ENCODE results near the gene MRPL10. TPM values are rescaled to one million over a fixed set of nuclear protein-coding genes. Genes with fewer than 3 reads are reported as not detected.
A peak's percentile ranks its signal among the peaks of the same experiment; 100 is the strongest.

Gene MRPL10
- total and polyA plus RNA-seq, 10 donors: 24.4 to 46.1 (median 34.2) TPM

DNA sequence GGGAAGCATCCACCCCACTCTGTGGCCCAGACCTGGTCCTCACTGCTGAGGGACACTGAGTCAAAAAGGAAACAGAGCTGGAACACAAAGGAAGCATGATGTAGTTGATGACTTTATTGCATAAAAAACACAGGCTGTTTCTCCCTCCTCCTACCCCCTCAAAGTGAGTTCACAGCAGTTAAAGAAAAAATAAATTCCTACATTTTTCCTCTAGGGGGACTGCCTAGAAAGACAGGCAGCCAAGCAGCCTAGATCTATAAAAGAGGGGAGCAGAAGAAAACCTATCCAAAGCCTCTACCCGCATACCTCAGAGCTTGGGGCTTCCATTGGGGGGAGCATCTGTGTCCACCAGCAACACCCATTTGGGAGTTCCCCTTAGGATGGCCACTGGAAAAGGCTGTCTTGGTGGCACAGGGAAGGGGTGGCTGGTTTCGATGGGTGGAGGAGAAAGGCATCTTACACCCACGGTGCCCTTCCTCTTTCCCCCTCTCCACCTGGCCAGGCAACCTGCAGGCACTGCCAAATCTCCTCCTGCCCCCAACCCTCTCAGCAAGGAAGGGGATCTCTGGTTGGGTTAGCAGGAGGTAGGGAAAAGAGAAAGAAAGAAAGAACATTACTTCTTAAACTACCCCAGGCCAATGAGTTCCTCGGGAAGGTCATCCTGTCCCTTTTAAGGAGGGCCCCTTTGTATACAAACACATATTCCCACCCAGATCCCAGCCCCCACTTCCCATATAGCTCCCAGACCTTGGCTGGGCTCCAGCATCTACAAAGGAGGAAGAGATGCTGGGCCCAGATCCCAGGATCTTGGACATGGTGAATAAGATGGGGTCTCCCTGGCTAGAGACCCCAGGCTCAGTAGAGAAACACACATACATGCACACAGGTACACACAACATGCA, 13.7 kb upstream of the MRPL10 start:
- DNase-seq: no peak
- intact Hi-C loops (cut with DNase I; ENCODE audit: low total_unique reads): no loop called here
- Histone ChIP-seq H3K36me3 (no peaks in the 10 kb centered on the region), H3K27ac (no peak overlapping the region), H3K27me3 (replicated peaks in 1 of 7) (peaks cover 0 to 64% (median 37%) of the 10 kb centered on the region in 7 donors), H3K4me1 (peaks cover 12 to 55% (median 35%) of the 10 kb centered on the region in 6 donors), H3K9me3 (no peaks in the 10 kb centered on the region), H3K4me3 (no peak overlapping the region)
- 54 to 71% (median 63%) methylated on average over 4 of the region's 4 CpGs for WGBS, 5 donors
- TF ChIP-seq POLR2A (IDR thresholded peaks at IDR 0.05): no peak
- TF ChIP-seq, protein P1, sequence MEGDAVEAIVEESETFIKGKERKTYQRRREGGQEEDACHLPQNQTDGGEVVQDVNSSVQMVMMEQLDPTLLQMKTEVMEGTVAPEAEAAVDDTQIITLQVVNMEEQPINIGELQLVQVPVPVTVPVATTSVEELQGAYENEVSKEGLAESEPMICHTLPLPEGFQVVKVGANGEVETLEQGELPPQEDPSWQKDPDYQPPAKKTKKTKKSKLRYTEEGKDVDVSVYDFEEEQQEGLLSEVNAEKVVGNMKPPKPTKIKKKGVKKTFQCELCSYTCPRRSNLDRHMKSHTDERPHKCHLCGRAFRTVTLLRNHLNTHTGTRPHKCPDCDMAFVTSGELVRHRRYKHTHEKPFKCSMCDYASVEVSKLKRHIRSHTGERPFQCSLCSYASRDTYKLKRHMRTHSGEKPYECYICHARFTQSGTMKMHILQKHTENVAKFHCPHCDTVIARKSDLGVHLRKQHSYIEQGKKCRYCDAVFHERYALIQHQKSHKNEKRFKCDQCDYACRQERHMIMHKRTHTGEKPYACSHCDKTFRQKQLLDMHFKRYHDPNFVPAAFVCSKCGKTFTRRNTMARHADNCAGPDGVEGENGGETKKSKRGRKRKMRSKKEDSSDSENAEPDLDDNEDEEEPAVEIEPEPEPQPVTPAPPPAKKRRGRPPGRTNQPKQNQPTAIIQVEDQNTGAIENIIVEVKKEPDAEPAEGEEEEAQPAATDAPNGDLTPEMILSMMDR (IDR thresholded peaks at IDR 0.05 in 8 of 11, conservative IDR thresholded peaks at IDR 0.05 in 3 of 11): peak in 1 of 11 experiments; percentile 26

DNA sequence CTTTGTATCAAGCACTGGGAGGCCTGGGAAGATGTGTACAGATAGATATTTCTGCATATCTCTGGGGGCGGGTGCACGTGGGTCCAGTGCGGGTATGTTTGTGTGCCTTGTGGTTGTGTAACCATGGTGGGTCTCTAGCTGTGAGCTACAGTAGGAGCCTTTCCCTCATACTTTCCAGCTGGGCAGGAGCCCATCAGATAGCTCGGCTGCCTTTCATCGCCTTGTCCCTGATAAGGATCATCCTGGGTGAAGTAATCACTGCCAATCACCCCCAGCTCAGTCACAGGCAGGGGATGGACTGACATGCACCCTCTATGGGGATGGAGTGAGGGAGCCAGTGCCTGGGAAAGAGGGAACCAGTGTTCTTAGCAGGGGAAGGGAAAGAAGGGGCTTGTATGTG, 12.9 kb upstream of the MRPL10 start:
- H3K27me3 ChIP-seq (replicated peaks in 1 of 7): peaks cover 0 to 55% (median 30%) of the 10 kb centered on the region in 7 donors
- WGBS, 5 donors: 65 to 91% (median 88%) methylated on average over 5 of the region's 5 CpGs

DNA sequence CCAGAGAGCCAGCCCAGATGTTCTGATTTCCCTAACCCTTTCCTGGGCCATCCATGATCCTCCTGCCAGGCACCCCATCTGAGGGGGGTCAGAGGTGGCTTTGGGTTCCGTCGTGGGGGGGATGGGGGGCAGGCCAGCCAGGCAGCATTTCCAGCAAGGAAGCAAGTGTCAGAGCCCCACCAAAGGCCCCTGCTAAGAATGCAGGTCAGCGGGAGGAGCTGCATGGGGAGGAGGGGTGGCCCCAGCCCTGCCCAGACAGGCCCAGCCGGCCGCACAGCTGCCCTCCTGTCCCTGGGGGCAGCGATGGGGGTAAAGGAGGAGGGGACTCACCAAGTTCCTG, 12.0 kb upstream of the MRPL10 start:
- TF ChIP-seq, protein P1 (IDR thresholded peaks at IDR 0.05 in 8 of 11, conservative IDR thresholded peaks at IDR 0.05 in 3 of 11): no peak
- no peak for TF ChIP-seq POLR2A (IDR thresholded peaks at IDR 0.05)
- no peak for TF ChIP-seq POLR2AphosphoS5 (IDR thresholded peaks at IDR 0.05)
- Histone ChIP-seq H3K4me1 (peaks cover 23 to 66% (median 47%) of the 10 kb centered on the region in 6 donors), H3K27ac (no peak overlapping the region), H3K36me3 (peaks cover 0 to 9% (median 5%) of the 10 kb centered on the region in 6 donors), H3K27me3 (replicated peaks in 1 of 7) (peaks cover 0 to 47% (median 23%) of the 10 kb centered on the region in 7 donors), H3K9me3 (no peaks in the 10 kb centered on the region), H3K4me3 (no peak overlapping the region)
- intact Hi-C loops (cut with DNase I; ENCODE audit: low total_unique reads): loop anchor here (2.0 kb wide), 1 partner anchor 47 kb away; no protein-coding TSS in a partner anchor
- WGBS, 5 donors: 43 to 59% (median 55%) methylated on average over 6 of the region's 6 CpGs
- DNase-seq: peak; percentile 60

More for the DNA sequence above, 12.9 kb upstream of the MRPL10 start:
- Histone ChIP-seq H3K4me1 (peaks cover 20 to 58% (median 42%) of the 10 kb centered on the region in 6 donors), H3K36me3 (peaks cover 0 to under 1% (median 0%) of the 10 kb centered on the region in 6 donors), H3K9me3 (no peaks in the 10 kb centered on the region), H3K27ac (no peak overlapping the region), H3K4me3 (no peak overlapping the region)
- TF ChIP-seq POLR2A (IDR thresholded peaks at IDR 0.05) (no peak), POLR2AphosphoS5 (IDR thresholded peaks at IDR 0.05) (no peak)
- TF ChIP-seq, protein P1 (IDR thresholded peaks at IDR 0.05 in 8 of 11, conservative IDR thresholded peaks at IDR 0.05 in 3 of 11): no peak
- intact Hi-C loops (cut with DNase I; ENCODE audit: low total_unique reads): no loop called here
- no peak for DNase-seq
